ENCODE results near the gene TSNAX.

Gene TSNAX

GRCh38 chr1:231519166-231519565 lies 9.3 kb upstream of the TSNAX start:
- DNase-seq: no peak

GRCh38 chr1:231522038-231522437 lies 6.4 kb upstream of the TSNAX start:
- DNase-seq: no peak

- no peak for DNase-seq
These were observed 5.4 kb upstream of the TSNAX start for GRCh38 chr1:231522931-231523642.

GRCh38 chr1:231523816-231524215 lies 4.7 kb upstream of the TSNAX start:
- DNase-seq: no peak

- no peak for DNase-seq
These were observed 1.9 kb upstream of the TSNAX start for GRCh38 chr1:231526536-231526935.

GRCh38 chr1:231527586-231528171 lies 790 bp upstream of the TSNAX start:
- no peak for DNase-seq

GRCh38 chr1:231533240-231533639 lies 4.8 kb downstream of the TSNAX start:
- no peak for DNase-seq

- DNase-seq: peak; percentile 60
These were observed 6.3 kb downstream of the TSNAX start for GRCh38 chr1:231534703-231535159.

GRCh38 chr1:231536099-231536498 lies 7.6 kb downstream of the TSNAX start:
- DNase-seq: no peak

GRCh38 chr1:231540847-231541246 lies 12.4 kb downstream of the TSNAX start:
- DNase-seq: no peak

- DNase-seq: no peak
These were observed 13.4 kb downstream of the TSNAX start for GRCh38 chr1:231541842-231542241.

- DNase-seq: no peak
These were observed 16.6 kb downstream of the TSNAX start for GRCh38 chr1:231544943-231545592.

GRCh38 chr1:231546693-231547092 lies 18.2 kb downstream of the TSNAX start:
- DNase-seq: no peak

GRCh38 chr1:231549733-231550447 lies 21.4 kb downstream of the TSNAX start:
- no peak for DNase-seq

- no peak for DNase-seq
These were observed 21.9 kb downstream of the TSNAX start for GRCh38 chr1:231550448-231550781.

- DNase-seq: no peak
These were observed 24.9 kb downstream of the TSNAX start for GRCh38 chr1:231553320-231553719.

GRCh38 chr1:231554969-231555368 lies 26.5 kb downstream of the TSNAX start:
- DNase-seq: no peak

GRCh38 chr1:231557411-231557810 lies 28.9 kb downstream of the TSNAX start:
- DNase-seq: no peak

- peak; percentile 36 for DNase-seq
These were observed 29.6 kb downstream of the TSNAX start for GRCh38 chr1:231557898-231558707.

GRCh38 chr1:231558708-231559185 lies 30.3 kb downstream of the TSNAX start:
- DNase-seq: no peak

GRCh38 chr1:231561647-231562383 lies 33.3 kb downstream of the TSNAX start:
- DNase-seq: no peak

- no peak for DNase-seq
These were observed 34.8 kb downstream of the TSNAX start for GRCh38 chr1:231563247-231563646.
